Mammary epithelial cell (primary cell): ENCODE data around the gene APBA2.
"Not testable (repeated sequence)": the region's sequence is repeated elsewhere in the genome, so short reads cannot be mapped to it uniquely, and the experiment has no call there.

ENCODE experiments used
- EZH2 ChIP-seq: IDR thresholded peaks from 2 replicates; pipeline ENCODE4 v1.6.1; 2012; ENCODE audit warnings: low read length, inconsistent platforms, borderline replicate concordance
- TF ChIP-seq, protein P1 (sequence below), 2 donors: IDR thresholded peaks in 1 of 2; conservative IDR thresholded peaks in 1 of 2; 2 replicates each; pipeline ENCODE4 v1.5.1; 2011 to 2012; ENCODE audit warnings: inconsistent platforms in 2 of 2, low read length in 2 of 2, mild to moderate bottlenecking in 2 of 2, control low read depth in 1 of 2, low read depth in 1 of 2; ENCODE audit not compliant: insufficient read depth in 1 of 2; ENCODE audit errors: extremely low read depth in 1 of 2

DNA sequence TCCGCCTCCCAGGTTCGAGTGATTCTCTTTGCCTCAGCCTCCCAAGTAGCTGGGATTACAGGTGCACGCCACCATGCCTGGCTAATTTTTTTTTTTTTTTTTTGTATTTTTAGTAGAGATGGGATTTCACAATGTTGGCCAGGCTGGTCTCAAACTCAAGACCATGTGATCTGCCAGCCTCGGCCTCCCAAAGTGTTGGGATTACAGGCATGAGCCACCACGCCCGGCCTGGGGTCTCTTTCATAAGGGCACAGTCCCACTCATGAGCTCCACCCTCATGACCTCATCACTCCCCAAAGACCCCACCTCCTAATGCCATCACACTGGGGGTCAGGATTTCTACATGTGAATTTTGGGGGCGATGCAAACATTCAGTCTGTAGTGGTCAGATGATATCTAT, 159.4 kb downstream of the APBA2 start:
- TF ChIP-seq, protein P1, sequence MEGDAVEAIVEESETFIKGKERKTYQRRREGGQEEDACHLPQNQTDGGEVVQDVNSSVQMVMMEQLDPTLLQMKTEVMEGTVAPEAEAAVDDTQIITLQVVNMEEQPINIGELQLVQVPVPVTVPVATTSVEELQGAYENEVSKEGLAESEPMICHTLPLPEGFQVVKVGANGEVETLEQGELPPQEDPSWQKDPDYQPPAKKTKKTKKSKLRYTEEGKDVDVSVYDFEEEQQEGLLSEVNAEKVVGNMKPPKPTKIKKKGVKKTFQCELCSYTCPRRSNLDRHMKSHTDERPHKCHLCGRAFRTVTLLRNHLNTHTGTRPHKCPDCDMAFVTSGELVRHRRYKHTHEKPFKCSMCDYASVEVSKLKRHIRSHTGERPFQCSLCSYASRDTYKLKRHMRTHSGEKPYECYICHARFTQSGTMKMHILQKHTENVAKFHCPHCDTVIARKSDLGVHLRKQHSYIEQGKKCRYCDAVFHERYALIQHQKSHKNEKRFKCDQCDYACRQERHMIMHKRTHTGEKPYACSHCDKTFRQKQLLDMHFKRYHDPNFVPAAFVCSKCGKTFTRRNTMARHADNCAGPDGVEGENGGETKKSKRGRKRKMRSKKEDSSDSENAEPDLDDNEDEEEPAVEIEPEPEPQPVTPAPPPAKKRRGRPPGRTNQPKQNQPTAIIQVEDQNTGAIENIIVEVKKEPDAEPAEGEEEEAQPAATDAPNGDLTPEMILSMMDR (conservative IDR thresholded peaks at IDR 0.05 in 1 of 2, IDR thresholded peaks at IDR 0.05 in 1 of 2; ENCODE audit: extremely low read depth in 1 of 2, insufficient read depth in 1 of 2, low read depth in 1 of 2, low read length in 2 of 2), result not testable (repeated sequence)
- not testable (repeated sequence) for TF ChIP-seq EZH2
